Activated naive CD4-positive, alpha-beta T cell treated with anti-CD3 and anti-CD28 coated beads, Interleukin-2, amount 50 U/mL, for 24 hours (primary cell): Measurements from ENCODE around the gene KRT4.

Experiments used
- H3K27ac Mint-ChIP-seq: one replicate; pipeline ENCODE4 v1.8.0; 2021; ENCODE audit warnings: mild to moderate bottlenecking, mixed read lengths
- H3K27me3 Mint-ChIP-seq: one replicate; pipeline ENCODE4 v1.8.0; 2021; ENCODE audit warnings: mixed read lengths
- H3K36me3 Mint-ChIP-seq: one replicate; pipeline ENCODE4 v1.8.0; 2021; ENCODE audit warnings: mixed read lengths
- H3K4me1 Mint-ChIP-seq: one replicate; pipeline ENCODE4 v1.8.0; 2021; ENCODE audit warnings: mixed read lengths
- H3K4me3 Mint-ChIP-seq: one replicate; pipeline ENCODE4 v1.8.0; 2021; ENCODE audit warnings: mild to moderate bottlenecking, mixed read lengths
- H3K9me3 Mint-ChIP-seq: one replicate; pipeline ENCODE4 v1.8.0; 2021; ENCODE audit warnings: mixed read lengths

Gene KRT4

DNA sequence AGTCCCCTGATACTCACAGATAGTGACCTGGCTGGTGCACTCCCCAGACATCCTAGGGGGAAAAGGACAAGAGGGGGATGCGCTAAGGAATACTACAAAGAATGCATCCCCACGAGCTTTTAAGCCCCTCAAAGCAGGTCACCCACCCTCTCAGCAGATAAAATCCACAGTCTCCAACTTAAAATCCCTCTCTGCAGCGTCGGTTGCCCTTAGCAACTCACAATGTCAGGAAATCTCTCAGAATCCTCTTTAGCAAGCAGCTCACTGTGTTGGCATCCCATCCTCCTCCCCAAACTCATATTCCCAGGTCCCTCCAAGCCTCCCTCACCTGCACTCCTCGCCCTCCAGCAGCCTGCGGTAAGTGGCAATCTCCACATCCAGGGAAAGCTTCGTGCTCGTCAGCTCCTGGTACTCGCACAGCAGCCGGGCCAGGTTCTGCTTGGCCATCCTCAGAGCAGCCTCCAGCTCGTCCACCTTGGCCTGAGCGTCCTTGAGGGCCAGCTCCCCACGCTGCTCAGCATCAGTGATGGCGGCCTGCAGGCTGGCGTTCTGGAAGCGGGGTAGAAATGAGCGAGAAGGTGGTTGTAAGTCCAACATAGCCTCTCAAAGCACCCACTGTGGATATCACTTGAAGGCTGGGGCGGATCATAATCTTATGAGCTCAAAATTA lies 25.7 kb upstream of the KRT4 start:
- Mint-ChIP-seq H3K27me3 (no peaks in the 10 kb centered on the region), H3K36me3 (no peaks in the 10 kb centered on the region), H3K9me3 (no peaks in the 10 kb centered on the region), H3K4me3 (no peak overlapping the region), H3K27ac (peak overlapping the region; percentile 12), H3K4me1 (peaks cover 38% of the 10 kb centered on the region)

DNA sequence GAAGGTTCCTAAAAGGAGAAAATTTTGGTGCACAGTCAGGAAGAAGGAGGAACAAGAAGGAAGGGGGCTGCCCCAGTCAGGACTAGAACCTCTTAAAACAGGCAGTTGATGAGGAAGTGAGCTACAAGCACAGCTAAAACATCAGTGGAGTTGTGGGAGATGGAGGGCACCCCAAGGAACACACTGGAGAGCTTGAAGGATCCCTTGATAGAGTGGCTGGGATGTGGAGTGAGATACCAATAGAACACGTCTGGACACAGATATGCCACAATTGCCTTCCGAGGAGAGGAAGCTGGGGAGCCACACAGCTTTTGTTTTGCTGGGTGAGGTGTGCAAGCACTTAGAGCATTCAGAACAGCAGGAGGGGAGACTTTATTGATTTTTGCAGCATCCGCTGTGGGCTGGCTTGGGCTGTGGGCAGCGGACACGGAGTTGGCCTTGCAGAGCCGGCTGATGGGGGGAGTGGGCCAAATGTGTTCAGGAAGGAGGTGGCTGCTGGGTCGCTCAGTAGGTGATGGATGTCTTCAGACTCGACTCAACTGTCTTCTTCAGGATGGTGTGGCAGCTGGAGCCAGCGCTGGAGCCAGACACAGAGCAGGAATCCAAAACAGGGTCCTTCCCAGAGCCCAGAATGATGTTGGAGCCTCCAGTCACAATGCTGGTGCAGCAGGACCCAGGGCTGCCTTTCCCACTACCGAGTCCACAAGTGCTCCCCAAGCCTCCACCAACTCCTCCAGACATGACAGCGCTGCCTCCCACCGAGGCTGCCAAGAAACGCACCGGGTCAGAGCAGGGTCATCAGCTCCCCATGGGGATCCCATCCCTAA lies 24.9 kb upstream of the KRT4 start:
- Mint-ChIP-seq H3K4me3 (no peak overlapping the region), H3K36me3 (no peaks in the 10 kb centered on the region), H3K4me1 (peaks cover 38% of the 10 kb centered on the region), H3K27ac (peak overlapping the region; percentile 12), H3K27me3 (no peaks in the 10 kb centered on the region), H3K9me3 (no peaks in the 10 kb centered on the region)

DNA sequence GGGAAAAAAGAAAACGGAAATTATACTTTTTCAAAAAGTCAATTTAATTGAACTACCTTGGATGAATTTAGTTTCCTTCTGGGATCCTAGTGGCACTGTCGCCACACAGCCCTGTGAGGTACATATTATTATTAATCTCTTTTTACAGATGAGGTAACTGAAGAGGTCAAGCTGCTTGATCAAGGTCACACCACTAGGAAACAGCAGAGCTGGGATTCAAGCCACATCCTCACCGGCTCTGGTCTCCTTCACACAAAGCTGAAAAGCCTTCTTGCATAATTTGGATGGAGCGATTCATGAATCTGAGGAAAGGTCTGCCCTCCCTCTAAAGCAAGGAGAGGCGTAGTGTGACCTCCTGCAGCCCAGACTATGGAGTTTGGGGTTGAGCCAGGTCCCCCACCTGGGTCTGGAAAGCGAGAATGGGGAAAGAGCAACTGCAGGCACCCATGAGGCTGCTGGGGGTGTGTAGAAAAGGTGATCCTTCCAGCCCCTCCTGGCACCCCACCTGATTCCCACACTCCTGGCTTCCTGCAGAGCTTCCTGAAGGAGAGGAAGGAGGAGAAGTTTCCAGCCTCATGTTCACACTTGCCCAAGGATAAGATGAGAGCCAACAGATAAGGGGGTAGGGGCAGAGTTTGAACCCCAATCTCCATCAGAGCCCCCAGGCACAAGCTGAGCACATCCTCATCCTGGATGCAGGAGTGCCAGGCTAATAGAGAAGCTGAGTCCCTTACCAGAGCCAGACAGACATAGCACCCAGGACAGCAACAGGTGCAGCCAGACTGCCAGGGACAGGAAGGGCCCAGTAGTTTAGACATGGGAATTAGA lies 24.1 kb upstream of the KRT4 start:
- no peak overlapping the region for H3K4me3 Mint-ChIP-seq

DNA sequence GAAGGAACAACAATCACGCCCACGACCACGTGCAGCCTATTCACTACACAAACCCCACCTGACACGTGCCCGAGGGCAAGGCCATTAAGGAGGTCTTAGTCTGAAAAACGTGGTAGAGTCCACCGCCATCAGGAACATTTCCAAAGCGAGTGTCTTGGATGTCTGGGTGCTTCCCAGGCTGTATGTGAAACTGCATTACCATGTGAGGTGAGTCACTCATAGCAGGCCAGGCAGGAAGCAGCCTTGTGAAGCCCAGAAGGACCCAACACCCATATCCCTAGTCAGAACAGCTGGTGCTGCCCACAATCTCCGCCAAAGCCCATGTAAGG lies 23.5 kb upstream of the KRT4 start:
- Mint-ChIP-seq H3K27me3 (no peaks in the 10 kb centered on the region), H3K9me3 (no peaks in the 10 kb centered on the region), H3K4me3 (no peak overlapping the region), H3K27ac (no peak overlapping the region), H3K36me3 (no peaks in the 10 kb centered on the region), H3K4me1 (peaks cover 35% of the 10 kb centered on the region)

More for the DNA sequence above, 24.1 kb upstream of the KRT4 start:
- Mint-ChIP-seq H3K4me1 (peaks cover 38% of the 10 kb centered on the region), H3K9me3 (no peaks in the 10 kb centered on the region), H3K27me3 (no peaks in the 10 kb centered on the region), H3K27ac (peak overlapping the region; percentile 42), H3K36me3 (no peaks in the 10 kb centered on the region)

DNA sequence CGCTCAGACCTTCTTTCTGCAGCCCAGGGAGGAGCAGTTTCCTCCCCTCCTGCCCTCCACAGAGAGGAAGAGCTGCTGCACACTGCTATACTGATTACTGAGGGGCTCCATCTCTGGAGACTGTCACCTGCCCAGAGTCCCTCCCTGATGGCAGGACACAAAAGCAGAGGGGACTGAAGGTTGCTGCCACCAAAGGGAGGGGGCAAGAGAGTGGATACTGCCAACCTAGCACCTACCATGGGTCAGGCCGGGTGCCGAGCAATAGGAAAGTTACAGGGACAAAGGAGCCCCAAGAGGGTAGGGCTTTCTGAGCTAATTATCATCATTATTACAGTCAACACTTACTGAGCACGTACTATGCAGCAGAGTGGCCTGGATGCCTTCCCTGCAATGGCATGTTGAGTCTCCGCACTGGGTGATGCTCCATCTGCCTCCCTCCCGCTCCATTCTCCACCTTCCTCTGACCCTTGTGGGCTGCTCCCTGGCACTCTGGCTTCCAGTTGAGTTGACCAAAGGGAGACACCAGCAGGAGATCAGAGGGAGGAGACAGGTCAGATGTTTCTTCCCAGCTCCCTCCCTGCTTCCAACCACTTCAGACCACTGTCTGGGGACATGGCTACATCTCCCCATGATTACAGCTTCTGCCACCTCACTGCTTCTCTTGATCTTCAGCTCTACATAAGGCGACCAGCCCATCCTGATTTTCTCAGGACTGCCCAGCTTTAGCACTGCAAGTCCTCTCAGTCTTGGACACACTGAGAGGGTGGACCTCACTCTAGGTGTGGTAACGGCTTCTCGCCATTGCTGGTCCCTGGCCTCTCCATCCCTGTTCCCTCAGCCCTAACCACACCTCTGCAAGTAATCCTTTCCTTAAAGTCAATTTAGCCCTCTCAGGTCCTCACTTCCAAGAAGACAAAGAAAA lies 22.8 kb upstream of the KRT4 start:
- H3K4me3 Mint-ChIP-seq = peak overlapping the region; percentile 2
- H3K4me1 Mint-ChIP-seq = peaks cover 32% of the 10 kb centered on the region
- H3K27me3 Mint-ChIP-seq = no peaks in the 10 kb centered on the region
- H3K27ac Mint-ChIP-seq = peak overlapping the region; percentile 82
- H3K9me3 Mint-ChIP-seq = no peaks in the 10 kb centered on the region
- H3K36me3 Mint-ChIP-seq = no peaks in the 10 kb centered on the region

DNA sequence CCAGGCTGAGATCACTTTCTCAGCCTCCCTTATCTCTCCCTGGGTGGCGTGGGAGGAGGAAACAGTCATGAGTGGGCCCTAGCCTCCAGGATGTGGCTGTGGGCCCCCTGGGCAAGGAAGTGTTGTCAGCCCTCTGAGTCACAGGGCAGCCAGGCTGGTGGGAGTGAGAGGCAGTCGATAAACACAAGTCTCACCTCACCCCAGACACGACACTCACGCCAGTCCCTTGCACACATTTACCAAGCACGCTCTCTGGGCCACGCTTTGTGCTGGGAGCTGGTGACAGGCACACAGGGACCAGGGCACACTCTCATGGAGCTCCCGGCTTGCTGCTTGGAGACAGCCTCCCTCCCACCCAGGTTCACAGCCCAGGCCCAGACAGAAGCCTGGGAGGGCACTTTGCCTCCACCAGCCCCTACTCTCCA lies 22.1 kb upstream of the KRT4 start:
- H3K27ac Mint-ChIP-seq = peak overlapping the region; percentile 82
- H3K9me3 Mint-ChIP-seq = no peaks in the 10 kb centered on the region
- H3K36me3 Mint-ChIP-seq = no peaks in the 10 kb centered on the region
- H3K27me3 Mint-ChIP-seq = no peaks in the 10 kb centered on the region
- peak overlapping the region; percentile 2 for H3K4me3 Mint-ChIP-seq
- H3K4me1 Mint-ChIP-seq = peaks cover 32% of the 10 kb centered on the region

DNA sequence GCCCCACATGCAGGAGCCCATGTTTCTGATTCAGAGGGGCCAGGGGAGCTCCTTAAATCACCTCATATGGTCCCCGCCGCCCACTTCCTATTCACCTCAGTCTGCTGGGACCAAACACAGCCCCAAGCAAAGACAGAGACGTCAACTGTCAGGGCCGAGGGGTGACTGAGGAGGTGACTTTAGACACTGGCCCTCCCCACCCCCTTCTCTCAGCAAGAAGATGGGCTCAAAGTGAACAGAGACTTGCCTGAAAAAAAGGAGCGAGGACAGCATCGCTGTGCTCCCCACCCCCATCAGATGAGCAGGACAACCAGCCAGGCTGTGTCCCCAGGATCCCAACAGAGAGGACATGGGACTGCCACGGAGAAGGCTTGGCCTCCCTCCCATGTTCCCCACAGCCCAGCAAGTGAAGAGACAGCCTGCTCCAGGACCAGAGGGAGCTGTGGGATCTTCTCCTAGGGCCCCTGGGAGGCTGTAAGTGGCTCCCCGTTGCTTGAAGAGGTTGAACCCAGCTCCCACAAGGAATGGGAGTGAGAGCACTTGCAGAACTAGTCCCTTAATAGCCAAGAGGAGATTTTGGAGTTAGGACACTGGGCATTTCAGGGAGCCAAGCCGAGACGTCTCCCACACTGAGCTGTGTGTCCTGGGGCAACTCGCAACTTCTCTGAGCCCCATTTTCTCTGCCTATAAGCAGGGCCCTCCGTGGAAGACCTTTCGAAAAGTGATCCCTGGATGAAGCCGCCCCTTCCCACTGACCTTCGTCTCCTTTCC lies 21.5 kb upstream of the KRT4 start:
- H3K27me3 Mint-ChIP-seq = no peaks in the 10 kb centered on the region
- peak overlapping the region; percentile 2 for H3K4me3 Mint-ChIP-seq
- peaks cover 32% of the 10 kb centered on the region for H3K4me1 Mint-ChIP-seq
- no peaks in the 10 kb centered on the region for H3K36me3 Mint-ChIP-seq
- peak overlapping the region; percentile 82 for H3K27ac Mint-ChIP-seq
- no peaks in the 10 kb centered on the region for H3K9me3 Mint-ChIP-seq

DNA sequence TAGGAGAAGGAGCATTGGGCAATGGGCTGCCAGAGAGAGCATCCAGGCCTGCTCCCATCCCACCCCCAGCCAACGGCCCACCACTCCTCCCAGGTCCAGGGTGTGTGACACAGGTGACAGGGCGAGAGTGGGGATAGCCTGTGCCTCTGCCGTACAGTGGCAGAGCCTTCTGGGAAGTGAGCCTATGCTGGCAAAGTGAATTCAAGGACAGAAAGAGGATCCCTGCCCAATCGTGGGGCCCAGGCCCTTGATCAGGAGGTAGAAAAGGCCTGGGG lies 20.7 kb upstream of the KRT4 start:
- Mint-ChIP-seq H3K9me3 (no peaks in the 10 kb centered on the region), H3K27me3 (no peaks in the 10 kb centered on the region), H3K4me3 (no peak overlapping the region), H3K27ac (no peak overlapping the region), H3K36me3 (no peaks in the 10 kb centered on the region), H3K4me1 (peaks cover 35% of the 10 kb centered on the region)

DNA sequence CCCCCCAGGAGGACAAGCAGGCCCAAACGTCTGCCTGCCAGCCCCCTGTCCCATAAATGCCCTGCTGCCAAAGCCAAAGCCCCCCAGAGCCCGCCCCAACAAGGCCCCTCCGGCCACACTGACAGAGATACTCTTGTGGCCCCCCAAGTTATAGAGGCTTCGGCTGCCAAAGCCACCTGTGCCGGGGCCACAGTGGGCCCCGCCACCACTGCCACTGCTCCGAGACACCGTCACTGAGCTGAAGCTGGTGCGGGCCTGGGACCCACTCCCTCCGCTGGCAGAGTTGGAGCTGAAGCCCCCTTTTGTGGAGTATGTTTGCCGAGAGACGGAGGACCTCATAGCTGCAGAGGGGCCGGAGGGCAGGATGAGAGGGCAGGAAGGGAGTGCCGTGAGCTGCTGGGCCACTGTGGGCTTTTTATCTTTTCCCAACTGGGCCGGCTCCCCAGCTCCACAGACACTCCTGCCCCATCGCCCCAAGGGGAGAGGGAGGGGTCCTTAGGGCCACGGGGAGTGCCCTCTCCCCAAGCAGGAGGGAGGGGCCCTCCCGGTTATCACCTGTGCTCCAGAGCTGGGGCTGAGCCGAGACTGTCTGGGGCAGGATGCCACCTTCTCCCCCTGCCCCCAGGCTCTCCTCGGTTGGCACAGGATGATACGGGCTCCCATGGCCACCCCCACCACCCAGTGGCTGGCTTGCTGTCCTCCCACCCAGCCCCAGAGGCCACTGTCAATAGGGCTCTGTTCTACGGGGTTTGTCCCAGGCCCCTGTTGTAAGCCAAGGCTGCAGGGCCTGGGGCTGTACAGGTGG lies 20.2 kb upstream of the KRT4 start, which contains the start of gene KRT79:
Gene KRT79 (minus strand): TSS at position 390 of the 805 bp plus-strand sequence. CDS start 51 bp downstream, at position 339.
- peaks cover 38% of the 10 kb centered on the region for H3K4me1 Mint-ChIP-seq

DNA sequence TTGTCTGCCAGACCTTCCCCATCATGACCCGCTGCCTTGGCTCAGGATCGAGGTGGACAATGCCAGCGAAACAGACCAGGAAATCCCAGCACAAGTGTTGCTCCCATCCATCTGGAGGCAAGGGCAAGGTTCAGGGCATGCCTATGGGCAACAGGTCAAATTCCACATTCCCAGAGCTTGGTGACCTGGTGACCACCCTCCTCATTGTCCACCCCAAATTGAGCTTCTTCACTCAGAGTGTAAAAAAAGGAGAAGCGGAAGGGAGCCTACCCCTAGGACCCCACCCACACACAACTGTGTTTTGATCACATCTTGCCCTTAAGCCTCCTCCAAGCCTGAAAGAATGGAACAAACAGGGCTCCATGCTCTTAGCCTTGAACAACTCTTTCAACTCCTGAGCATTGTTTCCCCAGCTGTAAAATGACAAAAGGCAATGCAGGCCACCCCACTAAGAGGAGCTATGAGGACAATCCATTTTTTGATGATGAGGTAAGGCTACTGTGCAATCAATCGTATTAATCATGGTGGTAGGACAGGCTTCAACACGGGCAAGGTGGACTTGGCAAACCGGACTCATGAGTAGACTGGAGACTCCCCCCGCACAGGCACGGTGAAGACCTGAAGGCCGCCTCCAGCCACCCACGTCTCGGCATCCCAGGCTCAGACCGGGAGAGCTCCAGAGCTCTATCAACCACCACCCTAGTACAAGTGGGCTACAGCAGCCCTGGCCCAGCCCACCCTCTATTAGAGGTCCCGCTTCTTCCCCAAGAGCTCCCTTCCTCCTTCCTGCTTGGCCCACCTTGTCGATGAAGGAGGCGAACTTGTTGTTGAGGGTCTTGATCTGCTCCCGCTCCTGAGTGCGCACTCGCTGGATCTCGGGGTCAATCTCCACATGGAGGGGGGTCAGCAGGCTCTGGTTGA lies 19.3 kb upstream of the KRT4 start:
- H3K4me3 Mint-ChIP-seq = no peak overlapping the region
- H3K27ac Mint-ChIP-seq = no peak overlapping the region
- H3K9me3 Mint-ChIP-seq = no peaks in the 10 kb centered on the region
- H3K36me3 Mint-ChIP-seq = no peaks in the 10 kb centered on the region
- no peaks in the 10 kb centered on the region for H3K27me3 Mint-ChIP-seq
- H3K4me1 Mint-ChIP-seq = peaks cover 41% of the 10 kb centered on the region

More for the DNA sequence above, 20.2 kb upstream of the KRT4 start, which contains the start of gene KRT79:
- H3K9me3 Mint-ChIP-seq = no peaks in the 10 kb centered on the region
- H3K27me3 Mint-ChIP-seq = no peaks in the 10 kb centered on the region
- H3K36me3 Mint-ChIP-seq = no peaks in the 10 kb centered on the region
- H3K27ac Mint-ChIP-seq = no peak within 1 kb of the TSS
- no peak within 1 kb of the TSS for H3K4me3 Mint-ChIP-seq

DNA sequence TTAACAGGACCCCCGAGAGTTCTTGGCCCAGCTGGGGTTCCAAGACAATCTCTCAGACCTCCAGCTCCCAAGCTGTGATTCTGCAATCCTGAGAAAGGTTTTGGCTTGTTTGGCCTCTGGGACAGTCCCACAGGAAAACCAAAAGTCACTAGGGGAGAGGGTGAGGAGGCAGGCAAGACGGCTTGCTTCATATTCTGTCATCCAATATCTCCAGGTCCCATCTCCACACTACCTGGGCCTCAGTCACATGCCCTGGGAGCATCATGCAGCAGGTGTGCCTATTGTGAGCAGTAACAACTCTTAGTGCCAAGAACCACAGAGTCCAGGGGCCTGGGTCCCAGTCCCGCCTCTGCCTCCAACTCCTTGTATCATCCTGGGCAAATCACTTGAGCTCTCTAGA lies 18.5 kb upstream of the KRT4 start:
- no peak overlapping the region for H3K4me3 Mint-ChIP-seq
- H3K4me1 Mint-ChIP-seq = peaks cover 39% of the 10 kb centered on the region
- H3K27me3 Mint-ChIP-seq = no peaks in the 10 kb centered on the region
- no peaks in the 10 kb centered on the region for H3K9me3 Mint-ChIP-seq
- no peaks in the 10 kb centered on the region for H3K36me3 Mint-ChIP-seq
- no peak overlapping the region for H3K27ac Mint-ChIP-seq

DNA sequence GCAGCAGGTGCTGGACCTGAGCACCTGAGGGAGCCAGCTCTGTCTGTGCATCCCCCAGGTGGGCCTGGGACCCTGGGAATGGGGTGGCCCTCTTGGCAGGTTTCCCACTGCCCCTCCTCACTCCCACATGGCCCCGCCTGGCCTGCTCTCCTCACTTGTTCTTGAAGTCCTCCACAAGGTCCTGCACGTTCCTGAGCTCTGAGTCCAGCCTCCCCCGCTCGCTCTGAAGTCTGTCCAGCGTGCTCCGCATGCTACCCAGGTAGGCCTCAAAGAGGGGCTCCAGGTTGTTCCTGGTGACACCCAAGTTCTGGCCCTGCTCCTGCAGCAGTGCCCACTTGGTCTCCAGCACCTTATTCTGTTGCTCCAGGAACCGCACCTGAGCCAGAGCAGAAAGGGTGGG lies 17.3 kb upstream of the KRT4 start:
- Mint-ChIP-seq H3K27me3 (no peaks in the 10 kb centered on the region), H3K27ac (no peak overlapping the region), H3K36me3 (no peaks in the 10 kb centered on the region)

More for the DNA sequence above, 17.3 kb upstream of the KRT4 start:
- Mint-ChIP-seq H3K4me1 (peaks cover 27% of the 10 kb centered on the region), H3K4me3 (no peak overlapping the region), H3K9me3 (no peaks in the 10 kb centered on the region)
